Cardiac fibroblast (primary cell): ENCODE data around the gene NEO1.

ENCODE experiments used
- DNase-seq, 2 donors: peaks; one replicate each; pipeline versions ENCODE4 v3.0.0 to v3.0.0-alpha.2; 2010; ENCODE audit warnings: low read depth in 2 of 2
- H3K4me3 ChIP-seq, 2 donors: replicated peaks in 1 of 2; 1 replicate in 1 of 2; 2 replicates in 1 of 2; pipeline ENCODE4 v1.5.1; 2011; ENCODE audit warnings: low read depth in 2 of 2, low read length in 2 of 2, mild to moderate bottlenecking in 2 of 2, moderate library complexity in 1 of 2
- CTCF ChIP-seq: IDR thresholded peaks from one replicate; pipeline ENCODE4 v1.5.1; 2011; ENCODE audit warnings: low read depth, mild to moderate bottlenecking, low read length, inconsistent platforms

Gene NEO1

GRCh38 chr15:73021139-73021621 lies 31.1 kb upstream of the NEO1 start:
- DNase-seq = no peak
- no peak for TF ChIP-seq CTCF
- H3K4me3 ChIP-seq = no peak overlapping the region

GRCh38 chr15:73022161-73022560 lies 30.1 kb upstream of the NEO1 start:
- no peak for DNase-seq
- H3K4me3 ChIP-seq = no peak overlapping the region
- TF ChIP-seq CTCF = no peak

GRCh38 chr15:73023071-73023470 lies 29.2 kb upstream of the NEO1 start:
- H3K4me3 ChIP-seq = no peak overlapping the region
- no peak for TF ChIP-seq CTCF
- no peak for DNase-seq

GRCh38 chr15:73024168-73024567 lies 28.1 kb upstream of the NEO1 start:
- no peak overlapping the region for H3K4me3 ChIP-seq
- no peak for DNase-seq
- TF ChIP-seq CTCF = no peak

- no peak for DNase-seq
- H3K4me3 ChIP-seq = no peak overlapping the region
- no peak for TF ChIP-seq CTCF
Observed at GRCh38 chr15:73026511-73027054, 25.7 kb upstream of the NEO1 start.

GRCh38 chr15:73028031-73028430 lies 24.2 kb upstream of the NEO1 start:
- no peak overlapping the region for H3K4me3 ChIP-seq
- TF ChIP-seq CTCF = no peak
- no peak for DNase-seq
